Thyroid gland (tissue), 4 donors: ENCODE measurements around the gene RTN4R.

Experiments
- CTCF ChIP-seq, 6 experiments: fragments of 200-600 bp in 3 of 6; fragments of 450-650 bp in 3 of 6; sonication (generic) in 3 of 6; IDR thresholded peaks; one replicate each; pipeline ENCODE4 v1.5.1; 2016 to 2019; ENCODE audit warnings: antibody characterized with exemption in 6 of 6, mild to moderate bottlenecking in 2 of 6, inconsistent platforms in 1 of 6, moderate library complexity in 1 of 6
- POLR2A ChIP-seq, 2 donors: fragments of 450-650 bp; IDR thresholded peaks; one replicate each; pipeline ENCODE4 v1.6.1; 2017; ENCODE audit warnings: antibody characterized with exemption in 2 of 2, mild to moderate bottlenecking in 2 of 2, moderate library complexity in 1 of 2

GRCh38 chr22:20282901-20283673 is 15.0 kb upstream of the RTN4R start:
- no peak for TF ChIP-seq CTCF (IDR thresholded peaks at IDR 0.05)
- TF ChIP-seq POLR2A (IDR thresholded peaks at IDR 0.05), result no peak
